ENCODE measurements around the gene C2CD2L. TPM values are rescaled to one million over a fixed set of nuclear protein-coding genes. Genes with fewer than 3 reads are reported as not detected.

Gene C2CD2L
- total RNA-seq, 1 experiment from 2014 or later = 5.6 TPM

GRCh38 chr11:119061256-119061655, 45.9 kb upstream of the C2CD2L start:
- H3K4me3 Mint-ChIP-seq = no peak overlapping the region
- H3K4ac ChIP-seq (ENCODE audit: low read depth, low read length) = no peak overlapping the region
- peaks cover 0 to 2% of the 10 kb centered on the region in 2 experiments; a peak in 3 of 5 replicates for H3K9me3 Mint-ChIP-seq

More at GRCh38 chr11:119061256-119061655, 45.9 kb upstream of the C2CD2L start:
- no peaks in the 10 kb centered on the region for H3K9me3 ChIP-seq (ENCODE audit: control insufficient read depth, low read depth, low read length)
- H3K23ac ChIP-seq (ENCODE audit: insufficient read length, low read depth, low read length) = no peak overlapping the region
- no peak overlapping the region for H3K27ac ChIP-seq (ENCODE audit: insufficient read length, low read depth, low read length)
- no CpG with 5 or more reads among the region's 3 CpGs for WGBS (ENCODE audit: extremely low coverage, insufficient read length, low lambda C conversion rate)
- TF ChIP-seq CTCF (conservative IDR thresholded peaks at IDR 0.05) = no peak
- no peak overlapping the region for H2AFZ ChIP-seq (ENCODE audit: low read length)
- no peak overlapping the region for H3T11ph ChIP-seq (ENCODE audit: low read length)
- H3K23me2 ChIP-seq (ENCODE audit: insufficient read length, low read depth, low read length, poor library complexity, severe bottlenecking) = peaks cover 3% of the 10 kb centered on the region
- H3K9ac ChIP-seq (ENCODE audit: extremely low read depth, insufficient read length, low read length) = no peak overlapping the region
- no peak overlapping the region for H2BK12ac ChIP-seq (ENCODE audit: insufficient read length, low read depth, low read length)
- H3K56ac ChIP-seq (ENCODE audit: insufficient read length, low read depth, low read length) = no peak overlapping the region
- H4K8ac ChIP-seq (replicated peaks; ENCODE audit: insufficient read length, low read depth, low read length) = no peak overlapping the region
- no peak overlapping the region for H2AK5ac ChIP-seq (ENCODE audit: insufficient read length, low read length)
- no peak overlapping the region for H3K14ac ChIP-seq (ENCODE audit: insufficient read depth, low read length)
- no peaks in the 10 kb centered on the region for H3K27me3 Mint-ChIP-seq (ENCODE audit: low read depth)
- H4K91ac ChIP-seq (ENCODE audit: insufficient read length, low read depth, low read length) = no peak overlapping the region
- no peaks in the 10 kb centered on the region for H3K79me1 ChIP-seq (ENCODE audit: insufficient read depth, low read depth, low read length, poor library complexity, severe bottlenecking)
- H3K27ac Mint-ChIP-seq = no peak overlapping the region
- H4K20me1 ChIP-seq (ENCODE audit: control insufficient read depth, insufficient read depth, insufficient read length) = no peaks in the 10 kb centered on the region
- H2BK20ac ChIP-seq (ENCODE audit: low read depth, low read length, poor library complexity, severe bottlenecking) = no peak overlapping the region
- no peak overlapping the region for H2BK15ac ChIP-seq (ENCODE audit: low read depth, low read length)
- DNase-seq = no peak
- no peak overlapping the region for H2BK5ac ChIP-seq (ENCODE audit: insufficient read length, low read length)
- H3K18ac ChIP-seq (ENCODE audit: insufficient read length, low read depth, low read length) = no peak overlapping the region
- H3K36me3 Mint-ChIP-seq (ENCODE audit: insufficient read depth in 1 of 3, low read depth in 3 of 3) = peaks cover 2 to 9% (median 4%) of the 10 kb centered on the region in 3 experiments; a peak in 5 of 7 replicates
- H3K4me1 Mint-ChIP-seq = peaks cover 5 to 11% of the 10 kb centered on the region in 2 experiments
- no peaks in the 10 kb centered on the region for H3K4me1 ChIP-seq (ENCODE audit: insufficient read depth, low read length)
- H2BK120ac ChIP-seq (ENCODE audit: low read depth, low read length, poor library complexity, severe bottlenecking) = no peak overlapping the region
- no peak overlapping the region for H4K5ac ChIP-seq (ENCODE audit: insufficient read length, low read depth, low read length)
- no peaks in the 10 kb centered on the region for H3K27me3 ChIP-seq (ENCODE audit: insufficient read depth, low read length)
- peaks cover 2% of the 10 kb centered on the region; the same call in 1 of the 2 replicates for H3K79me2 ChIP-seq (ENCODE audit: insufficient read depth, low read length)
- no peak overlapping the region for H3K4me2 ChIP-seq (ENCODE audit: insufficient read depth, insufficient read length, low read length)

Data from H9 (cell line).